ENCODE data around the gene C6. TPM values are rescaled to one million over a fixed set of nuclear protein-coding genes. Genes with fewer than 3 reads are reported as not detected.
A peak's percentile ranks its signal among the peaks of the same experiment; 100 is the strongest.

The C6 gene
- total RNA-seq, 1 experiment from 2014 or later: not detected

DNA sequence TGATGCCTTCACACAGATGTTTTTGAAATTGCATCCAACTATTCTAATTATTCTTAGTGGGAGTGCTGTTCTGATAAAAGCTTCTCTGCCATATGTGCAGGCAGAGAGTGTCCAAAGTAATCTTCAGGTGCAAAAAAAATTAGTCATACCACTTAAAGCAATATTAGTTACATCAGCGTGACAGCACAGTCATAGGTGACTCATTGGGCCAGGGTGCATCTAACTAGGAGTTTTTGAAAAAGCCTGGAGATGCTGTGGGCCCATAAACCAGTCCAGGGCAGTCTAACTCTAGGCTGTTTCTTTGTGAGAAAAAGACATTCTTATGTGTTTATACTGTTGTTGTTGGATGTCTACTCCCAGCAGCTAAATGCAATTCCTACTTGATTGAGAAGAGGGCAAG is 33.0 kb upstream of the C6 start:
- POLR2A ChIA-PET: no interaction called here
- Mint-ChIP-seq H3K4me3 (ENCODE audit: unreplicated experiment) (no peak overlapping the region), H3K27ac (ENCODE audit: unreplicated experiment) (peak overlapping the region; percentile 6), H3K9me3 (ENCODE audit: unreplicated experiment) (no peaks in the 10 kb centered on the region), H3K36me3 (ENCODE audit: insufficient read depth, unreplicated experiment) (no peaks in the 10 kb centered on the region), H3K27me3 (ENCODE audit: insufficient read depth, unreplicated experiment) (no peaks in the 10 kb centered on the region), H3K4me1 (ENCODE audit: low read depth, unreplicated experiment) (no peaks in the 10 kb centered on the region)
- intact Hi-C loops (cut with micrococcal nuclease; ENCODE audit: unreplicated experiment): no loop called here
- CTCF ChIA-PET: no interaction called here
- H3K4me1 ChIP-seq: no peaks in the 10 kb centered on the region
- no peaks in the 10 kb centered on the region for H3K27me3 ChIP-seq (replicated peaks; ENCODE audit: control insufficient read depth, insufficient read depth, low read length)
- TF ChIP-seq, protein P1, sequence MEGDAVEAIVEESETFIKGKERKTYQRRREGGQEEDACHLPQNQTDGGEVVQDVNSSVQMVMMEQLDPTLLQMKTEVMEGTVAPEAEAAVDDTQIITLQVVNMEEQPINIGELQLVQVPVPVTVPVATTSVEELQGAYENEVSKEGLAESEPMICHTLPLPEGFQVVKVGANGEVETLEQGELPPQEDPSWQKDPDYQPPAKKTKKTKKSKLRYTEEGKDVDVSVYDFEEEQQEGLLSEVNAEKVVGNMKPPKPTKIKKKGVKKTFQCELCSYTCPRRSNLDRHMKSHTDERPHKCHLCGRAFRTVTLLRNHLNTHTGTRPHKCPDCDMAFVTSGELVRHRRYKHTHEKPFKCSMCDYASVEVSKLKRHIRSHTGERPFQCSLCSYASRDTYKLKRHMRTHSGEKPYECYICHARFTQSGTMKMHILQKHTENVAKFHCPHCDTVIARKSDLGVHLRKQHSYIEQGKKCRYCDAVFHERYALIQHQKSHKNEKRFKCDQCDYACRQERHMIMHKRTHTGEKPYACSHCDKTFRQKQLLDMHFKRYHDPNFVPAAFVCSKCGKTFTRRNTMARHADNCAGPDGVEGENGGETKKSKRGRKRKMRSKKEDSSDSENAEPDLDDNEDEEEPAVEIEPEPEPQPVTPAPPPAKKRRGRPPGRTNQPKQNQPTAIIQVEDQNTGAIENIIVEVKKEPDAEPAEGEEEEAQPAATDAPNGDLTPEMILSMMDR (IDR thresholded peaks at IDR 0.05; ENCODE audit: insufficient read depth in 1 of 2, low read depth in 1 of 2, low read length in 1 of 2, severe bottlenecking in 1 of 2, unreplicated experiment in 1 of 2): no peak
- H3K36me3 ChIP-seq (ENCODE audit: control insufficient read depth, insufficient read depth, low read length): no peaks in the 10 kb centered on the region
- BruUV-seq (replicated peaks): no TSS peak
- DNase-seq: no peak
- no peak overlapping the region for H3K4me3 ChIP-seq (ENCODE audit: low read depth, low read length)
- no peaks in the 10 kb centered on the region for H3K9me3 ChIP-seq

DNA sequence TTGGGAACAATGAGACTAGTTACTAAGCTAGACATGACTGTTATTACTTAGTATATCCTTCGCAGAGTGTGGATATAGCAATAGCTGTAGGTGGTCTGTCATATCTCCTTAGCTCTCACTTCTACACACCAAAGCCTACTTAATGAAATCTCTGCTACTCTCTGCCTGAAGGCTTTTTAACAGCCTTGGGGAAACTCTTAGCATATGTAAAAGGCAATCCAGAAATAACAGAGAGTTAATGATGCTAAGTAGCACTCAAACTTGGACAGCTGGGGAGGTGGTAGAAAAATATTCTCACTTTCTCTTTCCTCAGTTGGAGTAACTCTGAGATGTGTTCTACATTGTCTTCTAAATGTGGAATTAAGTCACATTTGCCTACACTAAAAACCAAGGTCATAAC is 30.2 kb upstream of the C6 start:
- Mint-ChIP-seq H3K36me3 (ENCODE audit: insufficient read depth, unreplicated experiment) (no peaks in the 10 kb centered on the region), H3K9me3 (ENCODE audit: unreplicated experiment) (peaks cover 3% of the 10 kb centered on the region), H3K4me1 (ENCODE audit: low read depth, unreplicated experiment) (no peaks in the 10 kb centered on the region), H3K4me3 (ENCODE audit: unreplicated experiment) (no peak overlapping the region), H3K27me3 (ENCODE audit: insufficient read depth, unreplicated experiment) (no peaks in the 10 kb centered on the region), H3K27ac (ENCODE audit: unreplicated experiment) (no peak overlapping the region)
- no peaks in the 10 kb centered on the region for H3K9me3 ChIP-seq
- intact Hi-C loops (cut with micrococcal nuclease; ENCODE audit: unreplicated experiment): no loop called here
- no TSS peak for BruUV-seq (replicated peaks)
- ChIA-PET POLR2A (no interaction called here), CTCF (no interaction called here)
- no peak overlapping the region for H3K4me3 ChIP-seq (ENCODE audit: low read depth, low read length)
- H3K36me3 ChIP-seq (ENCODE audit: control insufficient read depth, insufficient read depth, low read length): no peaks in the 10 kb centered on the region
- H3K4me1 ChIP-seq: no peaks in the 10 kb centered on the region
- TF ChIP-seq, protein P1 (IDR thresholded peaks at IDR 0.05; ENCODE audit: insufficient read depth in 1 of 2, low read depth in 1 of 2, low read length in 1 of 2, severe bottlenecking in 1 of 2, unreplicated experiment in 1 of 2): no peak
- H3K27me3 ChIP-seq (replicated peaks; ENCODE audit: control insufficient read depth, insufficient read depth, low read length): no peaks in the 10 kb centered on the region
- no peak for DNase-seq

DNA sequence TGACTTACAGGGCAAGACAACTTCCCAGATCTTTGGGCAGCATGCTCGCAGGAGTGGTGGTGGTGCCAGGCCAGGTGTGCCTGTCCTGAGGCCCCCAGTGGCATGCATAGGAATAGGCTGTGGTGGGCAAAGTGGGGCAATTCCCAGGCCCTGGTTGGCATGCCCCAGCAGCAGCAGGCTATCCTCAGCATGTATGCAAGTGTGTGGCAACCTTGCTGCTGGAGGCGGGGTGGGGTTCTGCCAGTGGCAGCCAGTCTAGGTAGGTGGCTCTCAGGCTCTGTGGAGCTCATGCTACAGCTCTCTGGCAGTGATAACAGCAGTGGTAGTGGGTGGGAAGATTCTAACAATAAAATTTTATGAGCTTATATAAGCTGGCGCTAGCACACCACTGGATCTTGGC is 27.7 kb upstream of the C6 start:
- H3K9me3 Mint-ChIP-seq (ENCODE audit: unreplicated experiment): peaks cover 10% of the 10 kb centered on the region
- H3K27me3 ChIP-seq (replicated peaks; ENCODE audit: control insufficient read depth, insufficient read depth, low read length): no peaks in the 10 kb centered on the region
- no peak overlapping the region for H3K27ac Mint-ChIP-seq (ENCODE audit: unreplicated experiment)
- H3K4me3 ChIP-seq (ENCODE audit: low read depth, low read length): no peak overlapping the region
- intact Hi-C loops (cut with micrococcal nuclease; ENCODE audit: unreplicated experiment): no loop called here
- no peaks in the 10 kb centered on the region for H3K36me3 ChIP-seq (ENCODE audit: control insufficient read depth, insufficient read depth, low read length)
- no peaks in the 10 kb centered on the region for H3K4me1 ChIP-seq
- TF ChIP-seq, protein P1 (IDR thresholded peaks at IDR 0.05; ENCODE audit: insufficient read depth in 1 of 2, low read depth in 1 of 2, low read length in 1 of 2, severe bottlenecking in 1 of 2, unreplicated experiment in 1 of 2): no peak
- POLR2A ChIA-PET: no interaction called here
- no peaks in the 10 kb centered on the region for H3K4me1 Mint-ChIP-seq (ENCODE audit: low read depth, unreplicated experiment)
- CTCF ChIA-PET: no interaction called here
- no peaks in the 10 kb centered on the region for H3K36me3 Mint-ChIP-seq (ENCODE audit: insufficient read depth, unreplicated experiment)
- BruUV-seq (replicated peaks): no TSS peak
- H3K9me3 ChIP-seq: no peaks in the 10 kb centered on the region
- H3K4me3 Mint-ChIP-seq (ENCODE audit: unreplicated experiment): no peak overlapping the region
- no peaks in the 10 kb centered on the region for H3K27me3 Mint-ChIP-seq (ENCODE audit: insufficient read depth, unreplicated experiment)
- no peak for DNase-seq

All from Caco-2 (cell line).